ENCODE results near the gene ODAD3. TPM values are rescaled to one million over a fixed set of nuclear protein-coding genes. Genes with fewer than 3 reads are reported as not detected.

ODAD3 gene
- total and polyA plus RNA-seq, 2 of the 13 experiments (the other 11 are each of a cell fraction or from before 2014, with no cell fraction given), result 0.04 to 0.08 TPM

- no peak for TF ChIP-seq LRRFIP1 (CRISPR knock-in tag; conservative IDR thresholded peaks at IDR 0.05)
- no peak for TF ChIP-seq GRHL1 (CRISPR knock-in tag; conservative IDR thresholded peaks at IDR 0.05)
- no peak for TF ChIP-seq PLRG1 (conservative IDR thresholded peaks at IDR 0.05)
- 0 out of 2 replicates have a peak, but pooled peaks have one; percentile 55 for TF ChIP-seq ZNF280D (CRISPR knock-in tag; IDR thresholded peaks at IDR 0.05)
- 0 out of 2 replicates have a peak, but pooled peaks have one; percentile 42 for TF ChIP-seq ZNF430 (CRISPR knock-in tag; IDR thresholded peaks at IDR 0.05)
- 0 out of 2 replicates have a peak, but pooled peaks have one; percentile 14 for TF ChIP-seq SP5 (CRISPR knock-in tag; IDR thresholded peaks at IDR 0.05; ENCODE audit: borderline replicate concordance, low read depth)
- TF ChIP-seq ZNF510 (CRISPR knock-in tag; IDR thresholded peaks at IDR 0.05; ENCODE audit: low read depth), result no peak
- TF ChIP-seq ZNF576 (CRISPR knock-in tag; IDR thresholded peaks at IDR 0.05), result no peak
- TF ChIP-seq ATF7-NPFF (CRISPR knock-in tag; IDR thresholded peaks at IDR 0.05; ENCODE audit: low read depth), result peak; percentile 54; the same call in 1 of the 2 replicates
- no peak for TF ChIP-seq ZNF839 (CRISPR knock-in tag; IDR thresholded peaks at IDR 0.05; ENCODE audit: borderline replicate concordance)
- no peak for TF ChIP-seq PLSCR1 (CRISPR knock-in tag; IDR thresholded peaks at IDR 0.05; ENCODE audit: borderline replicate concordance)
- TF ChIP-seq ZNF674 (CRISPR knock-in tag; IDR thresholded peaks at IDR 0.05; ENCODE audit: low read depth), result no peak
- TF ChIP-seq SOX6 (IDR thresholded peaks at IDR 0.05), result no peak
- peak; percentile 40; the same call in 1 of the 2 replicates for TF ChIP-seq SOX6 (CRISPR knock-in tag; IDR thresholded peaks at IDR 0.05)
- no peak for TF ChIP-seq ZNF441 (CRISPR knock-in tag; IDR thresholded peaks at IDR 0.05; ENCODE audit: borderline replicate concordance)
- peak; percentile 34; the same call in 1 of the 2 replicates for TF ChIP-seq KDM2A (CRISPR knock-in tag; IDR thresholded peaks at IDR 0.05; ENCODE audit: borderline replicate concordance, low read depth)
- no peak for TF ChIP-seq ZNF513 (CRISPR knock-in tag; conservative IDR thresholded peaks at IDR 0.05)
These were observed 16.1 kb downstream of the ODAD3 start, which contains the start of gene RGL3 (continued) for GRCh38 chr19:11418549-11419506.
